Aorta (tissue), 5 donors: ENCODE data around the gene MTM1. TPM values are rescaled to one million over a fixed set of nuclear protein-coding genes. Genes with fewer than 3 reads are reported as not detected.

Experiments
- ATAC-seq: fragments of 200-7000 bp; cut with Tn5 transposase; one replicate; pipeline ENCODE4 v1.9.1; 2022; ENCODE audit warnings: moderate library complexity; ENCODE audit not compliant: low FRiP score
- DNase-seq, 2 donors: peaks; one replicate each; pipeline ENCODE4 v3.0.0-alpha.2; 2020
- H3K27ac ChIP-seq, 2 donors: one replicate each; pipeline ENCODE4 v1.5.1; 2013; ENCODE audit warnings: low read length in 2 of 2, mild to moderate bottlenecking in 2 of 2, moderate library complexity in 2 of 2, control low read depth in 1 of 2, inconsistent platforms in 1 of 2, low read depth in 1 of 2
- H3K27me3 ChIP-seq, 2 donors: one replicate each; pipeline ENCODE4 v1.6.1; 2013; ENCODE audit warnings: control low read depth in 1 of 2, low read length in 1 of 2, mild to moderate bottlenecking in 1 of 2, moderate library complexity in 1 of 2; ENCODE audit not compliant: insufficient read depth in 2 of 2, control insufficient read depth in 1 of 2
- H3K36me3 ChIP-seq, 2 donors: one replicate each; pipeline ENCODE4 v1.6.1; 2013; ENCODE audit warnings: control low read depth in 1 of 2, low read length in 1 of 2, mild to moderate bottlenecking in 1 of 2; ENCODE audit not compliant: insufficient read depth in 2 of 2, control insufficient read depth in 1 of 2
- H3K4me1 ChIP-seq, 2 donors: one replicate each; pipeline ENCODE4 v1.6.1; 2013; ENCODE audit warnings: low read length in 2 of 2, control low read depth in 1 of 2, mild to moderate bottlenecking in 1 of 2, moderate library complexity in 1 of 2; ENCODE audit not compliant: insufficient read depth in 2 of 2, control insufficient read depth in 1 of 2
- H3K4me3 ChIP-seq, 2 donors: one replicate each; pipeline ENCODE4 v1.5.1; 2013; ENCODE audit warnings: low read length in 2 of 2, control low read depth in 1 of 2, mild to moderate bottlenecking in 1 of 2
- H3K9me3 ChIP-seq: one replicate; pipeline ENCODE4 v1.6.1; 2013; ENCODE audit warnings: mild to moderate bottlenecking, low read length; ENCODE audit not compliant: control insufficient read depth
- WGBS, 2 donors: extraction: QIAGEN DNeasy Blood & Tissue Kit; methylation state at CpG; one replicate each; pipeline ENCODE4 v1.1.7; 2013; 5-methylcytosine and 5-hydroxymethylcytosine counted together
- intact Hi-C, 2 donors: fragments of 100-400 bp; cut with DNase I; formaldehyde crosslinking; loops; one replicate each; pipeline versions ENCODE4 v1.14.2 to v1.15.0; 2022
- polyA plus RNA-seq, 2 donors: library from polyadenylated mRNA; stranded (reverse); fragments of 200-250 nt; gene quantifications; one replicate each; pipeline ENCODE4 v1.2.3, GENCODE V29; 2013
- total RNA-seq, 2 donors: library from RNA; stranded (reverse); fragmentation: NEBNext Ultra II Directional; extraction: Animal tissue kit (Norgen Biotek cat#: 25700); gene quantifications; one replicate each; pipeline ENCODE4 v1.2.1, GENCODE V29; 2021
- donor health status: healthy with polysubstance abuse.
- donor health status: Bipolar disorder and iron deficiency.
- donor health status: DM: no; HTN: no; CAD: no.
- donor health status: DM: no; HTN: no; CAD: no.
- donor health status: DM: yes; HTN: yes; CAD: no.

The MTM1 gene
- total and polyA plus RNA-seq, 4 donors: 5.5 to 20.5 (median 11.0) TPM

DNA sequence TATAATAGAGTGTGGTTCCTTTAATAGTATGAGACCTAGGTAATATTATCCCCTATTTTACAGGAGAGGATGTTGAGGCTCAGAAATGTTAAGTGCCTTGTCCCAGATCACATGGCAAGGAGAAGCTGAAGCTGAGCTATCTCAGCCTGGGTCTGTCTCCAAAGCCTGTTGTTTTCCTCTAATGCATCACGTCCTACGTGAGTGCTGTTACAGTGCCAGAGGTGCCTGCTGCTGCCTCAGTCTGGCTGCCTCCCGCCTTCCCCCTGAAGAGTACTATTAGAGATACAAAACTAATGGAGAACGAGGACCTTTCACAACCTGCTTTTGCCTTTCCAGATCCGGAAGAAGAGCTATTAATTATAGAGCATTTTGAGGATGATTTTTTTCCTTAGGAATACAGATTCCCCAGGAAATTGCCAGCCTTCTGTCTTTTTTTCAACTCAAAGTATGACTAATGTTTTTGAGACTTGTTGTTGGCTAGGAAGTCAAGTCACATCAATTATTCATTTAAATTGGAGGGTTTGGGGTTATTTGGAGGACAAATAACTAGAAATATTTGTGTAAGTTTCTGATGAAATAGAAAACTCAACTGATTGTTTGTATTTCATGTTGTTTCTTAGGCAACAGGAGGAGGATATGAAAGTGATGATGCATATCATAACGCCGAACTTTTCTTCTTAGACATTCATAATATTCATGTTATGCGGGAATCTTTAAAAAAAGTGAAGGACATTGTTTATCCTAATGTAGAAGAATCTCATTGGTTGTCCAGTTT, 80.9 kb downstream of the MTM1 start:
- Histone ChIP-seq H3K4me3 (no peak overlapping the region), H3K27me3 (no peaks in the 10 kb centered on the region), H3K36me3 (peaks cover 0 to 2% of the 10 kb centered on the region in 2 donors), H3K9me3 (no peaks in the 10 kb centered on the region), H3K27ac (no peak overlapping the region), H3K4me1 (no peaks in the 10 kb centered on the region)
- DNase-seq (peak; percentile 57 to 73), ATAC-seq (peak; percentile 67)
- intact Hi-C loops: no loop called here
- WGBS, 2 donors: 27 to 37% methylated on average over 8 of the region's 8 CpGs

DNA sequence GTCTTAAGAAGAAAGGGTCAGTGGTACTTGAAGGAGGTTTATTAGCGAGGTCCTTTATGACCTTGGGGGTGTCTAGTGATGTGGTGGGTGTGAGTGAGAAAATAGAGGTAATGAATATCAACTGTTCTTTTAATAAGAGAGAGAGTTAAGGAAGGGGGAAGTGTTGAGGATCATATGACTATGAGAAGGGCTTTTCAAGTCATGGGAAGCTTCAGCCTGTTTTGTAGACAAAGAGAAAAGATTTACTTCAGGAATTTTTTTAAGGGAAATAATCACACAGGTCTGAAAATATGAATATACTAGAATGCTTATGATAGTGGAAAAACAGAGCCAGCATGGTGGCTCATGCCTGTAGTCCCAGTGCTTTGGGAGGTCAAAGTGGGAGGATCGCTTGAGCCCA, 83.5 kb downstream of the MTM1 start:
- Histone ChIP-seq H3K27me3 (no peaks in the 10 kb centered on the region), H3K27ac (no peak overlapping the region), H3K4me3 (no peak overlapping the region), H3K9me3 (no peaks in the 10 kb centered on the region), H3K4me1 (no peaks in the 10 kb centered on the region), H3K36me3 (peaks cover 0 to 2% of the 10 kb centered on the region in 2 donors)
- intact Hi-C loops: no loop called here
- no peak for DNase-seq
- 82 to 99% methylated on average over 2 of the region's 2 CpGs for WGBS, 2 donors
- ATAC-seq: no peak

DNA sequence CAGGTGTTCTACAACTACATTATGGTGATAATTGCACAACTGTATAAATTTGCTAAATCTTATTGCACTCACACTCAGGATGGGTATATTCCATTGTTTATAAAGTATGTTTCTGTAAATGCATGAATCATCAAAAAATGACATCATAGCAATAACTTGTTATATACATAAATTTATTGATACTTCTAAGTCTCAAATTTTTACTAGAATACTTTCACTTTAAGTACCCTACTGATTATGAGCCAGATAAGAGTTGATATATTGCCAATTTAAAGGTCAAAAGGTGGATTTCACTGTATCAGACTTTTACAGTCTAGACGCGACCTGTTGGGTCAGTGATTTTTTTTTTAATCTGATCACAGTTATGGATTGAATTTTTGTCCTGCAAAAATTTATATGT, 87.4 kb downstream of the MTM1 start:
- H3K9me3 ChIP-seq: no peaks in the 10 kb centered on the region
- no peak overlapping the region for H3K4me3 ChIP-seq
- ATAC-seq: no peak
- H3K27ac ChIP-seq: no peak overlapping the region
- no peak for DNase-seq
- 85 to 89% methylated on average over 2 of the region's 2 CpGs for WGBS, 2 donors
- H3K4me1 ChIP-seq: no peaks in the 10 kb centered on the region
- intact Hi-C loops: no loop called here
- peaks cover 0 to 2% of the 10 kb centered on the region in 2 donors for H3K36me3 ChIP-seq
- H3K27me3 ChIP-seq: no peaks in the 10 kb centered on the region

DNA sequence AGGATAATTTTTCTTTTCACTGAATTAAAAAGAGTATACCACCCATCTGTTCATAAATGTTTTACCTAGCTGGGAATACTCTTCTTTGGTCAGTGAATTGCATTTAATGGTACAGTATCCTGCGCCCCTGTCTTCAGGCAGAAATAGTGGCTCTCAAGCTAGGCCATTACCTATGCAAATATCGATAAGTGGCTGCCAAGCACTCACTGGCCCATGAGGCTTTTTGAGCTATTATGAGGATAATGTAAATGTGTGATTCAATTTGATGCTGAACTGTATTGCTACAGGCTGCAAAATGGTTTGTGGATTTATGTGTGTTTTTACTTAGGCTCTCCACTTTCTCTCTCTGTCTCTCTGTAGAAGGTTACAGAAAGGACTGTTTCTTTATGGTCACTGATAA, 94.7 kb downstream of the MTM1 start:
- DNase-seq (no peak), ATAC-seq (no peak)
- H3K36me3 ChIP-seq: peaks cover 0 to 3% of the 10 kb centered on the region in 2 donors
- no peaks in the 10 kb centered on the region for H3K9me3 ChIP-seq
- intact Hi-C loops: no loop called here
- H3K4me3 ChIP-seq: no peak overlapping the region
- no peak overlapping the region for H3K27ac ChIP-seq
- H3K27me3 ChIP-seq: no peaks in the 10 kb centered on the region
- WGBS, 2 donors: 85 to 93% methylated on average over 2 of the region's 2 CpGs
- H3K4me1 ChIP-seq: no peaks in the 10 kb centered on the region

DNA sequence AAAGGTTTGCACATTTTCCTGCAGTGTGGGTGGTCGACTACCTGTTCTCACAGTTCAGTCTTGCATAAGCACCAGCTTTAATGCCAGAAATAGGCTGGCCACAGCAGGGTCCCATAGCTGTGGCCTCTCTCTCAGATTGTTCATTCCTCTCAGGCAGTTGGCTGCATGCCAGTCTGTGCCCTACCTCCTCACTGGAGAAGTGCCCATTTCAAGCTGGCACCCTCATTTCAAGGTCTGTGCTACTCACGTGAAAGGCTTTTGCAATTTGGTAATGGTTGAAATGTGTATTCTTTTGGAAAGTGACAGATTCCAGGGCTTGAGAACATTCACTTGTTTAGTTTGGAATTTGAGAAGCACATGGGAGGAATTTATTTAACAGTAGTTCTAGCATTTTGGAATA, 95.9 kb downstream of the MTM1 start:
- Histone ChIP-seq H3K4me3 (no peak overlapping the region), H3K36me3 (peaks cover 0 to 3% of the 10 kb centered on the region in 2 donors), H3K27me3 (no peaks in the 10 kb centered on the region), H3K27ac (no peak overlapping the region), H3K9me3 (no peaks in the 10 kb centered on the region), H3K4me1 (no peaks in the 10 kb centered on the region)
- ATAC-seq (no peak), DNase-seq (no peak)
- 6 to 10% methylated on average over 2 of the region's 2 CpGs for WGBS, 2 donors
- intact Hi-C loops: no loop called here

DNA sequence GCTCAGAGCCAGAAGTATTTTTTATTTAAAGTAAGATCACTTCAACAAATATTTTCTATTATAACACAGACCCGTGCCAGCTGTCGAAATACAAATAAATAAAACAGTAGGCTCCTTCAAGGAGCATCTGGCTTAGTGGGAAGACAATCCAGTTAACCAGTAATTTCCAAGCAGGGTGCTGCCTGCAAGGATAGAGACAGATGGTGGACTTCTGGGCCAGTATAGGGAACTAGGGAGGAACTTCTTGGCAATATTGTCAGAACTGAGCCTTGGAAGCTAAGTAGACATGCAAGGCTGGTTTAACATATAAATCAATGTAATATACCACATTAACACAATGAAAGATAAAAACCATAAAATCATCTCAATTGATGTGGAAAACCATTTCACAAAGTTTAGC, 107.8 kb downstream of the MTM1 start:
- Histone ChIP-seq H3K36me3 (no peaks in the 10 kb centered on the region), H3K4me1 (no peaks in the 10 kb centered on the region), H3K4me3 (no peak overlapping the region), H3K9me3 (no peaks in the 10 kb centered on the region), H3K27me3 (no peaks in the 10 kb centered on the region), H3K27ac (no peak overlapping the region)
- intact Hi-C loops: no loop called here
- 31 to 43% methylated on average over 2 of the region's 2 CpGs for whole genome bisulfite sequencing, 2 donors
- DNase-seq: no peak
- no peak for ATAC-seq

DNA sequence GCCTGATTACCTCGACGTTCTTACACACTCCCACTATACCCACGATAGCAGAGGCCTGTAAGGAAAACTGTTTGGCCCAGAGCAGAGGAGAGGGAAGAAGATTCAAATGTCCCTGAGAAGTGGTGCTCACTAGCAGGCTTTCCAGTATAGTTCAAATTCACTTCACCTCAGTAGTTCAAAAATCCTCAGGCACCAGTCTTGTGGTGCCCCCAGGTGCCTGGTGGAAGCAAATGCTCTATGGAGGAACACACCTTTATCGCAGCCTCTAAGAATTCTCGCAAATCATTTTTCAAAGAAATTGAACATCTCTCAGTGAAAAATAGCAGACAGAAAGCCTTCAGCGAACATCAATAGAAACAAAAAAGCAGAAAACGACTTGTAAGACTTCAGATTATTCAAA, 112.6 kb downstream of the MTM1 start:
- no peak for ATAC-seq
- Histone ChIP-seq H3K36me3 (no peaks in the 10 kb centered on the region), H3K4me3 (no peak overlapping the region), H3K9me3 (no peaks in the 10 kb centered on the region), H3K27me3 (no peaks in the 10 kb centered on the region), H3K27ac (no peak overlapping the region), H3K4me1 (no peaks in the 10 kb centered on the region)
- no peak for DNase-seq
- 44 to 50% methylated on average over 7 of the region's 7 CpGs for WGBS, 2 donors
- intact Hi-C loops: loop anchor here in 1 of 2 donors (2.0 kb wide), 1 partner anchor 38 kb away; no protein-coding TSS in a partner anchor

DNA sequence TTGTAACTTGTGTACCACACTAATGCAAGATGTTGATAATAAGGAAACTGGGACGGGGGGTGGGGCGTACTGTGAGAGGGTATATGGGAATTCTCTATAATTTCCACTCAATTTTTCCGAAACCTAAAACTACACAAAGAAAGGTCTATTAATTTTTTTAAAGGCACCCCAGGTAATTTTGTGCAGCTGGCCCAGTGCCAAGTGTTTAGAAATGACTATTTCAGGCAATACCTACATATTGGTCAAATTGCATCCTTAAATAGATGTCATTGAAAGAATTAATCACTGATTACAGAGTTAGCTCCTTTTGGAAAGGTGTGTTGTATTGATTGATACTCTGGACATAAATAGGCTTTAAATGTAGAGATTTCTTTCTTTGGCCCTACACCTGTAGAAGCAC, 114.7 kb downstream of the MTM1 start:
- ATAC-seq (no peak), DNase-seq (no peak)
- no peaks in the 10 kb centered on the region for H3K4me1 ChIP-seq
- WGBS, 2 donors: 65 to 74% methylated on average over 3 of the region's 3 CpGs
- no peak overlapping the region for H3K27ac ChIP-seq
- intact Hi-C loops: loop anchor here in 1 of 2 donors (2.0 kb wide), 1 partner anchor 34 kb away; no protein-coding TSS in a partner anchor
- no peaks in the 10 kb centered on the region for H3K27me3 ChIP-seq
- no peaks in the 10 kb centered on the region for H3K36me3 ChIP-seq
- H3K9me3 ChIP-seq: no peaks in the 10 kb centered on the region
- no peak overlapping the region for H3K4me3 ChIP-seq

DNA sequence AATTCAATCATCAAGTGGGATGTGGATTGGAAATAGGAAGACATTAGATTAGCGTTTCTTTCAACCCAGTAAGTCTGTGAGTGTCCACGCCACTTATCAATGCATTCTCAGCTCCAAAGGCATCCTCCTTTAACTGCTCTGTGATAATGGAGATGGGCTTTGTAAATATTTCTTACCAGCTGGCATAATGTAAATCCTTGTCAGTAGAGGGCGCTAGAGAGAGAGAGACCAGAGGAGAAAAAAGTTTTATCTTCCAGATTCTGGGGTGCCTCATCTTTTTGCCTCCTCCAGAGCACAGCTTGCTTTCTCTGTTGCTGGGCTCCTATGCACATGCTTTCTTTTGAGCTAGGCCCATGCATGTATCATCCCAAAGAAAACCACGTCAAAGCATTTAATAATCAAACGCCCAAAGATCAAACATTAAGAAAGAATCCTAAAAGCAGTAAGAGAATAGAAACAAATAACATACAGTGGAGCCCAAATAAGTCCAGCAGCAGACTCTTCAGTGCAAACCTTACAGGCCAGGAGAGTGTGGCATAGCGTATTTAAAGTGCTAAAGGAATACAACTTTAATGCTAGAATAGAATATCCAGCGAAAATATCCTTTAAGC, 115.2 kb downstream of the MTM1 start:
- ATAC-seq: no peak
- H3K27ac ChIP-seq: no peak overlapping the region
- no peaks in the 10 kb centered on the region for H3K4me1 ChIP-seq
- WGBS, 2 donors: 39 to 64% methylated on average over 7 of the region's 7 CpGs
- intact Hi-C loops: loop anchor here in 1 of 2 donors (2.0 kb wide), 1 partner anchor 33 kb away; no protein-coding TSS in a partner anchor
- no peaks in the 10 kb centered on the region for H3K36me3 ChIP-seq
- no peaks in the 10 kb centered on the region for H3K27me3 ChIP-seq
- no peaks in the 10 kb centered on the region for H3K9me3 ChIP-seq
- DNase-seq: no peak
- H3K4me3 ChIP-seq: no peak overlapping the region
